GM21529 (cell line): Measurements from ENCODE around the gene ACOT7.
"Not testable (repeated sequence)": the region's sequence is repeated elsewhere in the genome, so short reads cannot be mapped to it uniquely, and the experiment has no call there.

Experiments used
- ATAC-seq: cut with Tn5 transposase; IDR thresholded peaks from one replicate; pipeline ENCODE4 v1.9.1; 2021; ENCODE audit not compliant: unreplicated experiment

ACOT7 gene

DNA sequence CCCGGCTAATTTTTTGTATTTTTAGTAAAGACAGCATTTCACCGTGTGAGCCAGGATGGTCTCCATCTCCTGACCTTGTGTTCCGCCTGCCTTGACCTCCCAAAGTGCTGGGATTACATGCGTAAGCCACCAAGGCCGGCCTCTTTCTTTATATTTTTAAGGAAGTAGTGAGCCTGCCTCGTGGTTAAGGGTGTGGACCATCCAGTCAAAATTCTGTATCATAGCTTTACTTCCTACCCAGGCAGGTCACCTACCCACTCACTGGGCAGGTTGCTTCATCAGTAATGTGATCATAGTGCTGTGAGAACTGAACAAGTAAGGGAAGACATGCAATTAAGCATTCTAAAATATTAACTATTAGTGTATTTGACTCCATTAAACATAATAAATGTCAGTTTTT is 8.1 kb upstream of the ACOT7 start:
- no peak for ATAC-seq

DNA sequence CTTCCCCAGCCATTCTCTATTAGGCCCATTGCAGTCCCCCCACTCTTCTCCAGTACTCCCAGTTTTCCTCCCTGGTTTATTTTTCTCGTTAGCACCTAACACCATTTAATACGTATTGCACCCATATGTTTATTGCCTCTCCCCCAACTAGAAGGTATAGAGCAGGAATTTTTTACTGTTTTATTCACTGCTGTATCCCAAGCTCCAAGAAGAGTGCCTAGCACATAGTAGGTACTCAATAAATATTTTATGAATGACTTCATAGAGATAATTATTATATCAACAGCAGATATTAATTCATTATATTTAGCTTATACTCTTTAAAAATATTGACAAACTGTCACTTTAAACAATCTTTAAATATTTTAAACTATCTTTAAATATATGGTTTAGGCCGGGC is 5.7 kb upstream of the ACOT7 start:
- no peak for ATAC-seq

DNA sequence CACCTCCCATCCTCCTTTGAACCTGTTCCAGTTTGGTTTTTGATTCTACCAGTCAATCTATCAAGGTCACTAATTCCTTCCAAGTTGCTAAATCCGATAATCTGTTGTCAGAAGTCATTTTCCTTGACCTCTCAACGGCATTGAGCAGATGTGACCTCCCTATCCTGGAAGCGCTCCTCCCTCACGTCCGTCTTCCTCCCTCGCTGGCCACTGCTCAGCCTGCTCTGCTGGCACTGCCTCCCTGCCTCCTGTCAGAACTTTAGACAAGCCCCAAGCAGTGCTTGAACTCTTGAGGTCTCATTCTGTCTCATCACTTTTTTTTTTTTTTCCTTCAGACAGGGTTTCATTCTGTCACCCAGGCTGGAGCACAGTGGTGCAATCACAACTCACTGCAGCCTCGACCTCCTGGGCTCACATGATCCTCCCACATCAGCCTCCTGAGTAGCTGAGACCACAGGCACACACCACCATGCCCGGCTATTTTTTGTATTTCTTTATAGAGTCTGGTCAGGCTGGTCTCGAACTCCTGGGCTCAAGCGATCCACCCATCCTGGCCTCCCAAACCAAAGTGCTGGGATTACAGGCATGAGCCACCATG is 4.4 kb upstream of the ACOT7 start:
- ATAC-seq, result no peak

DNA sequence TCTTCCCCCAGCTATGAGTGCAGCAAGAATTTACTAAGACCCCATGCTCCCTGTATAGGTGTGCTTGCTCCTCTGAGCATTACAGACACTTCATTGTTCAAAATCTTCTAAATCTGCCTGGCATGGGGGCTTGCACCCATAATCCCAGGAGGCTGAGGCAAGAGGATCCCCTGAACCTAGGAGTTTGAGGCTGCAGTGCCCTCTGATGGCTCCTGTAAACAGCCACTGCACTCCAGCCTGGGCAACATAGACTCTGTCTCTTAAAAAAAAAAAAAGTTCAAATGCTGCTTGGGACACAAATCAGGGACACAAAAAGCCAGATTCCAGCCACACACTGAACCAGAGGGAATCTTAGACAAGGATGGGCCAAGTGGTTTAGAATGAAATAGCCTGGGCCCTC is 3.4 kb upstream of the ACOT7 start:
- ATAC-seq, result no peak

DNA sequence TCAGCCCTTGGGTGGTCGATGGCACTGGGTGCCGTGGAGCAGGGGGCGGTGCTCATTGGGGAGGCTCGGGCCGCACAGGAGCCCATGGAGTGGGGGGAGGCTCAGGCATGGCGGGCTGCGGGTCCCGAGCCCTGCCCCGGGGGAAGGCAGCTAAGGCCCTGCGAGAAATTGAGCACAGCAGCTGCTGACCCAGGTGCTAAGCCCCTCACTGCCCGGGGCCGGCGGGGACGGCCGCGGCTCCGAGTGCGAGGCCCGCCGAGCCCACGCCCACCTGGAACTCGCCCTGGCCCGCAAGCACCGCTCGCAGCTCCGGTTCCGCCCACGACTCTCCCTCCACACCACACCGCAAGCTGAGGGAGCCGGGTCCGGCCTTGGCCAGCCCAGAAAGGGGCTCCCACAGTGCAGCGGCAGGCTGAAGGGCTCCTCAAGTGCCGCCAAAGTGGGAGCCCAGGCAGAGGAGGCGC is 2.2 kb upstream of the ACOT7 start:
- ATAC-seq, result not testable (repeated sequence)

DNA sequence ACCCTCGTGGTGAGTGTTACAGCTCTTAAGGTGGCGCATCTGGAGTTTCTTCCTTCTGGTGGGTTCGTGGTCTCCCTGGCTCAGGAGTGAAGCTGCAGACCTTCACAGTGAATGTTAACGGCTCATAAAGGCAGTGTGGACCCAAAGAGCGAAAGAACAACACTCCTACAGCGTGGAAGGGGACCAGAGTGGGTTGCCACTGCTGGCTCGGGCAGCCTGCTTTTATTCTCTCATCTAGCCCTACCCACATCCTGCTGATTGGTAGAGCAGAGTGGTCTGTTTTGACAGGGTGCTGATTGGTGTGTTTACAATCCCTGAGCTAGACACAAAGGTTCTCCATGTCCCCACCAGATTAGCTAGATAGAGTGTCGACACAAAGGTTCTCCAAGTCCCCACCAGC is 1.6 kb upstream of the ACOT7 start:
- not testable (repeated sequence) for ATAC-seq

DNA sequence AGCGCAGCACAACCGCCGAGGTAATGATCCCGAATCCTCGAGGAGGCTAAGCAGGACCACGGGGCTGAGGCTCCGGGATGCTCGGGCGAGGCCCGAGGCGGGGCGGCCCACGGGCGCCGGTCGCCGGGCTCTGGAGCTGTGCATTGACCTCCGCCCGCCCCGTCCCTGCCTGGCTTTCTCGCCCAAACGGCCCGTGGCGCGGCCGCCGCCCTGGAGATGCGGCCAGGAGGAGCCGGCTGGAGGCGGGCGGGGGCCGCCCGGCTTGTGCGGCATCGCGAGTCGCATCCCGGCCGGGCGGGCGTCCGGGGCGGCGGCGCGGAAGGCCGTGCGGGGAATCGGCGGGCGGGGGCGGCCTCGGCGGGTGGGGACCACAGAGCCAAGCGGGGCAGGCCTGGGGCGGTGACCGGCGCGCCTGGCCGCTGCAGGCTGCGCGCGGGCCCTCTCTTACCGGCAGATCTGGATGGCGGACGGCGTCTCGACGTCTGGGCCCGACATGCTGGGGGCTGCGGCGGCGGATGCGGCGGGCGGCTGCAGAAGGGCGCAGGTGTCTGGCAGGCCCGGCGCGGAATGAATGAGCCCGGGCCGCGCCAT is 663 bp downstream of the ACOT7 start:
- ATAC-seq, result peak; percentile 11

DNA sequence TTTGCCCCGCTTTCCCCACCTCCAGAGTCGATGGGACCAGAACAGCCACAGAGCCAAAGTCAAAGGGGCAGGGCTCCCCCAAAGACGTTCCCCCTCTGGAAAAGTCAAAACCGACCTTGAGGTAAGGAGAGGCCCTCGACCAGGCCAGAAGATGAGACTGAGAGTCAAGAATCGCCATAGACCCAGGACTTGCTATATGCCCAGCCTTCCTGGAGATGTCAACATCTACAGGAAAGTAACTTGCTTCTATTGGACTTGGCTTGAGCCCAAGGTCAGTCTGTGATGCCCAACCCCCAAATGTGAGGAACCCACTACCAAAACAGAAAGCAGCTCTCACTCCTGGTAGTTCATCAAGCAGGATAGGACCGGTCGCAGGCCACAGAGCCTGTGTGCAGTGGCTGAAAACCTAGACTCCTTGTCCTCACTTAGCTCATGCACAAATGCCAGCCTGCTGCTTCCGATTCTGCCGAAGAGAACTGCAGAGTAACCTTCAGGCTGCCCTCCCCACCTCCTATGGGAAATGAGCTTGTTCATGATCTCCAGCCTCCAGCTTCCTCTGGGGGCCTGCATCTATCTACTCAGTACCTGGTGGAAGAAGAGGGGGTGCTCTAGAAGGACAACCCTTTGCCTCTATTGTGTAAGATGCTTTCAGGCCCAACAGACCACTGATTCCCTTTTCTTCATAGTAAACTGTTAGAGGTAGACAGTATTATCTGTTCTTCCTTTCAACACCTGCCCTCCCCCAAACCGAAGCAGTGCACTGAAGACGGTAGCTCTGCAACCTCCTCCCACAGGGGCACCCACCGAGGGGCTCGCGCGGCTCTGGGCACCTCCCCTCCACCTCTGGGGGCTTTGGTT is 1.4 kb downstream of the ACOT7 start:
- no peak for ATAC-seq

DNA sequence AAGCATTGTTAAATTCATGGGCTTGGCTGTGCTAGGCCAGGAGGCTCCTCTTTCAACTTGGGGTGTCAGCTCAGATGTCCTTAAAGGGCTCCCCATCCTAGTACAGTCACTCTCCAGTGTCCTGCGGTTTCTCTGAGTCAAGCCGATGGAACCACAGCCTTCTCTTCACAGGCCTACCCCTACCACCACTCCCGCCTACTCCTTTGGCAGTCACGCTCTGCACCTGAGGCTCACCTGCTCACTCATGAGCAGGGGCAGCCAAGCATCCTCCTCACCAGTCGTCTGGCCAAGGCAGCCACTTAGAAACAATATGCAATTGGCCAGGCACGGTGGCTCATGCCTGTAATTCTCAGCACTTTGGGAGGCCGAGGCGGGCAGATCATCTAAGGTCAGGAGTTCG is 3.6 kb downstream of the ACOT7 start:
- ATAC-seq, result no peak

DNA sequence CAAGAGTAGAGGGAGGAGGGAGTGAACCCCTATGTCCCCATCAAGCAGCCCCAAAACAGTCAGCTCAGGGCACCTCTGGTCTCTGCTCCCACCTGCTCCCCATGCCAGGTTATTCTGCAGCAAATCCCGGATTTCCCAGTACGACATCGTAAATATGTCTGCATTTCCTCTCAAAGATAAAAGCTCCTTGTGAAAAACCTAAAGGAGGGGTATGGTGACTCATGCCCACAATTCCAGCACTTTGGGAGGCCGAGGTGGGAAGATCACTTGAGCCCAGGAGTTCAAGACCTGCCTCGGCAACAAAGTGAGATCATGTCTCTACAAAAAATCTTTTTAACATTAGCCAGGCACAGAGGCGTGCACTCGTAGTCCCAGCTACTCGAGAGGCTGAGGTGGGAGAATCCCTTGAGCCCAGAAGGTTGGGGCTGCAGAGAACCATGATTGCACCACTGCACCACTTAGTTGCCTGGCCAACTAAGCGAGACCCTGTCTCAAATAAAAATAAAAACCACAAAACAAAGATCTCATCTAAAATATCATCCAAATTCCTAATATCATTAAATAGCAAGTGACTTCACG is 7.1 kb downstream of the ACOT7 start:
- ATAC-seq, result no peak

DNA sequence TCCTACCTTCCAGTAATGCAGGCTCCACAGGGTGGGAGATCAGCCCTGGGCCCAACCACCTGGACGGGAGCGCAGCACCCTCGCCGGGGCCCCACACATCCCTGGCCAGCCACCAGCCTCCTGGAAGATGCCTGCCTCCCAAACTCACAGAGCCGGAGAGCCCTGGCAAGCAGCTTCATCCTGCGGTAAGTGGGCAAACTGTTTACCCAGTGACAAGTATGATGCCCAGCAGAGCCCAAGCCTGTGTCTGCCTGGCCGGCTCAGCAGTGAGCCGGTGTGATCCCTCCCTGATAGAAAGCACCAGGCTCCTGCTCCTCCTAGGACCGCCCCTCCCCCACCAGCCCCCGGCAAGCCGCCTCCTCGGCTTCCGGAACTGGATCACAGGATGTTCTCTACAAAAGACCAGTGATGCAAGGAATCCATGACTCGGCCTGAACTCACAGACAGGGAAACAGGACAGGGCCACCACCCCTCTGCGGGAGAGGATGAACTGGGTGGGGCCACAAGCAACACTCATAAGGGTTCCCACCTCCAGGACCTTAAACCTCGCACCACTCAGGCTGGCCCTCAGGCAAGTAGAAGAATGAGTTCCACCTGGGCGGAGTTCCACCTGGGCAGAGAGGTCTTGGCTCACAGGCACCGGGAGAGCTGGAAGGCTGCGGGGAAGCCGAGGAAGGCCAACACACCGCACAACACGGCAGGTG is 7.9 kb downstream of the ACOT7 start:
- no peak for ATAC-seq

DNA sequence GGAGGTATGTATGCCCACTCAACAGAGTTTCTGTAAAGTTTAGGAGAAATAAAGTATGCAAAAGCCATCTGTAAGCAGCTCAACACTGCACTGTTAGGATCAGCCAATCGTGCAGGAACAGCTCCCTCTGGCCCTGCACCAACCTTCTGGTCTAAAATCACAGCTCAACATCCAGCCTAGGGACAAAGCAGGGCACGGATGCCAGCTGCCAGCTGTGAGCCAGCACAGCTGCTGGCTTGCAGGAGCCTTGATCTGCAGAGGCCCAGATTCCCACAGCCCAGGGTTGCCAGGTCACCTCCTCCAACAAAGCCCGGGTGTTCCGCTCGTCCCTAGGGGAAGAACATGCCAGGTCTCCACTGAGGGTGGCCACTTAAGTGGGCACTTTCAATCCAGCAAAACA is 8.6 kb downstream of the ACOT7 start:
- ATAC-seq, result no peak

DNA sequence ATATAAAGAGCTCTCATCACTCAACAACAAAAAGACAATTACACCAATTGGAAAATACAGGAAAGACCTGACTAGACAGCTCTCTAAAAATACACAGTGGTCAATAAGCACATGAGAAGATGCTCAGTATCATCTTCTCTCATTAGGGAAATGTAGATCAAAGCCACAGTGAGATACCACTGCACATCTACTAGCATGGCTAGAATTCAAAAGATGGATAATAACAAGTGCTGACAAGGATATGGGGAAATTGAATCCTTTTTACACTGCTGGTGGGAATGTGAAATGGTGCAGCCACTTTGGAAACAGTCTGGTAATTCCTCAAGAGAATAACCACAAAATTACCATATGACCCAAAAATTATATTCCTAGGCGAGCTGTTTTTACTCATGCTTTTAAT is 9.4 kb downstream of the ACOT7 start:
- ATAC-seq, result no peak

DNA sequence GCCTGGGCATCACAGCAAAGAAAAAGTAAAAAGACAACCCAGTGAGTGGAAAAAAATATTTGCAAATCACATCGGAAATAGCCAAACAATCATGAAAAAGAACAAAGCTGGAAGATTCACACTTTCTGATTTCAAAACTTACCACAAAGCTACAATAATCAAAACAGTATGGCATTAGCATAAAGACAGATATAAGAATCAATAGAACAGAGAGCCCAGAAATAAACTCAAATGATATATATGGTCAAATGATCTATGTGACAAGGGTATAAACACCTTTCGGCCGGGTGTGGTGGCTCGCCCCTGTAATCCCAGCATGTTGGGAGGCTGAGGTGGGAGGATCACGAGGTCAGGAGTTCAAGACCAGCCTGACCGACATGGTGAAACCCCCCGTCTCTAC is 13.5 kb downstream of the ACOT7 start:
- ATAC-seq, result no peak

DNA sequence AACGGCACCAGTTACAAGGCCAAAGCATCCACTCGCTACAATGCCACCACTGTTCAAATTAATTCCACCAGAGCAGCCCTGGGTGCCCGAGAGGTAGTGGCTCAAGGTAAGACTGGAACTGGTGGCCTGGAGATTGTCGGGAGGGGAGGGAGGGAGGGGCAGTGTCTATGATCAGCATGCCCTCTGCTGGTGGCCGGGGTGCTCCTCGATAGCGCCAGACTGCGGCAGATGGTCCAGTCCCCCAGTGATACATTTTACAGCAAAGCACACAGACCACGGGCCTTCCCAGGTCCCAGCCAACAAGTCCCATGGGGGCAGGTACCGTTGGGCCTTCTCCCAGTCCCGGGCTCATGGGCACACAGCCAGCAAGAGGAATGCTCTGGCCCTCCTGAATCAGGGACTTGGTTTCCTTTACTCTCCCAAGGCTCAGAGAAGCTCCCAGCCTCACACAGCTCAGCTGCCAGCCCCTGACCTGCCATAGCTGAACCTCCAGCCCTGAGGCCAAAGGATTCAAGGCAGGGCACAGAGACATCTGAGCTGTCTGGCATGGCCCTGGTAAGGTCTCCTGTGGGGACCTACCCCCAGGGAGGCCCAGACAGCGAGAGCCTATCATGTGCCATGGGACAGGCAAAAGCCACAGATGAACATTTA is 15.3 kb downstream of the ACOT7 start:
- no peak for ATAC-seq

DNA sequence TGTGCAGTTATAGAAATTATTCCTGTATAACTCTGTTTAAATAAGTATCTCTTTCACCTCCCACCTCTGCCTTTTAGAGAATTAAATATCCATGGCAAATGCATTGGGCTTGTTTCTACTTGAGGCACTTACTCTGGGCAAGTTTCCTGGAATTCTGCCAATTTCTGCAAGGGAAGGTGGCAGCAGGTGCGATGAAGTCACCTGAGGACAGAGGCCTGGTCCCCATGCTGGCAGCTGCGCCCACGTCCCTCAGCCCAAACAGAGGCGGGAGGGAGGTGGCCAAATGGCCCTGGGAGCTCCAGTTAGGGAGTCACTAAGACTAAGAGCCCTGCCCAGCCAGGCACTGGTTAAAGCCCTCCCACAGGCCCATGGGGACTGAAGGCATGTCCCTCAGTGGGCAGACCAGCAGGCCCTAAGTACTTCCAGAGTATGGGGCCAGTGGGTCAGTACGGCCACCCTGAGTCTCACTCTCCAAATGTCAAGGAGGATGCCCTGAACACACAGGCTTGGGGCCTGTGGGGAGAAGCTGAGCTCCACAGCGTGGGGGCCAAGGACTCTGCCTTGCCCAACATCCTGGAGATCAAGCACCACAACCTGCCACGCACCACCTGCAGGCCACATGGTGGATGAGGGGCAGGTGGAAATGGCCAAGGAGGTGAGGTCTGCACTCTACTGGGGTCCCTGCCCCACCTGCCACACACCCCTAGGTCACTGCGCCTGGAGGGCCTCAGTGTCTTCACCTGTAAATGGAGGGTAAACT is 19.4 kb downstream of the ACOT7 start:
- no peak for ATAC-seq

DNA sequence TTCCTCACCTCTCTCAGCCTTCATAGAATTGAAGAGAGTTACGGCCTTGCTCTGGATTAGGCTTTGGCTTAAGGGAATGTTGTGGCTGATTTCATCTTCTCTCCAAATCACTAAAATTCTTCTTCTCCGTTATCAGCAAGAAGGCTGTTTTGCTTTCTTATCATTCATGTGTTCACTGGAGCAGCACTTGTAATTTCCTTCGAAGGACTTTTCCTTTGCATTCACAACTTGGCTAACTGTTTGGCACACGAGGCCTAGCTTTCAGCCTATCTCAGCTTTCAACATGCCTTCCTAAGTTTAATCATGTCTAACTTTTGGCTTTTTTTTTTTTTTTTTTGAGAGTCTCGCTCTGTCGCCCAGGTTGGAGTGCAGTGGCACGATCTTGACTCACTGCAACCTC is 21.3 kb downstream of the ACOT7 start:
- not testable (repeated sequence) for ATAC-seq

DNA sequence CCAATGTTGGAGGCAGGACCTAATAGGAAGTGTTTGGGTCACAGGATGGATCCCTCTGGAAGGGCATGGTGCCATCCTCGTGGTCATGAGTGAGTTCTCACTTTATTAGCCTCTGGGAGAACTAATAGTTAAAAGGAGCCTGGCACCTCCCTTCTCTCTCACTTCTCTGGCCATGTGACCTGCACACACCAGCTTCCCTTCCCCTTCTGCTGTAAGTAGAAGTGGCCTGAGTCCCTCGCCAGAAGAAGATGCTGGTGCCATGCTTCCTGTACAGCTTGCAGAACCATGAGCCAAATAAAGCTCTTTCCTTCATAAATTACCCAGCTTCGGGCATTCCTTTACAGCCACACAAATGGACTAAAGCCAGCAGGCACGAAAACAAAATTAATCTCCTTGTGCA is 23.6 kb downstream of the ACOT7 start:
- no peak for ATAC-seq

DNA sequence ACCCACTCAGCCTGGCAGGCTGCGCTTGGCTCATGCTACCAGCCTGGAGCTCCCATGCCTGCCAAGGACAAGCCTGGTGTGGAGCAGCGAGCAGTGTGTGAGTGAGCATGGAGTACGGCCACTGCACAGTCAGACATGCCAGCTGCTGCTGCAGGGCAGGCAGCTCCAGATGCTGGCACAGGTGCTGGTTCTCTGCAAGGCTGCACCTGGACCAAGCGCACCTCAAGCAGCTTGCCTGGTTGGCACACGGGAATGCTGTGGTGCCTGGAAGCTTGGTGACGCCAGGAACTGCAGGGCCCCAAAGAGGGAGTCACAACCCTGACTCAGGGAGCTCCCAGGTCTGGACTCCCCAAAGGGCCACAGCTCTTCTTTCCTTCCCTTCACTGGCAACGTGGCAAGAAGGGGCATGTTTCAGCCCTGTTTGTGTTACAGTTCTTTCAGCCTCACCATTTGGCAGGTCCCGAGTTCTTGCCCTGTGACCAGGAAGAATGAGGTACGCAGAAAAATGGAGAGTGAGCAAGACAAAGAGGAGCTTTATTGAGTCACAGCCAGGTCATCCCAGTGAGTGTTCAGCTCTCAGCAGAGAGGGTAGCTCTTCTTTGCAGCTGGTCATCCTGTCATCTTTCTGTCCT is 26.1 kb downstream of the ACOT7 start:
- no peak for ATAC-seq

DNA sequence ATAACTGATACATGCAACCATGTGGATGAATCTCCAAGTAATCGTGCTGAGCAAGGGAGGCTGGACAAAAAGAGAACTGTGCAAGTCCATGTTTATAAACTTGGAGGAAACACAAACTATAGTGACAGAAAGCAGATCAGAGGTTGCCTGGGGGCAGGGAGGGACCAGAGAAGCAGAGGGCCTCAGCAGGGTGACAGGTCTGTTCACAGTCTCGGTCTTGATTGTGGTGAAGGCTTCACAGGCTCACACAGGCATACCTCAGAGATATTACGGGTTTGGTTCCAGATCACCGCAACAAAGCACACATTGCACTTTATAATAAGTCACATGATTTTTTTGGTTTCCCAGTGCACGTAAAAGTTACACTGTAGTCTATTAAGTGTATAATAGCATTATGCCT is 28.5 kb downstream of the ACOT7 start:
- ATAC-seq, result no peak
